PC-9 (cell line): Measurements from ENCODE around the gene DSCAML1. TPM values are rescaled to one million over a fixed set of nuclear protein-coding genes. Genes with fewer than 3 reads are reported as not detected.

Experiments used
- BruUV-seq: library from RNA; stranded (reverse); fragments of 400-500 nt; replicated peaks from 2 replicates; lab custom pipeline; 2021; lab: Mats Ljungman, UMichigan
- CTCF ChIA-PET: fragments of 300-600 bp; sonication (Branson Sonifier 250); formaldehyde crosslinking; loops from one replicate; lab custom pipeline; 2022; ENCODE audit warnings: antibody characterized with exemption; lab: Charles Lee
- POLR2A ChIA-PET: fragments of 300-600 bp; sonication (Branson Sonifier 250); formaldehyde crosslinking; loops from one replicate; lab custom pipeline; 2022; ENCODE audit warnings: antibody characterized with exemption; ENCODE audit not compliant: unreplicated experiment; lab: Charles Lee
- DNase-seq, 2 experiments: peaks; one replicate each; pipeline versions ENCODE4 v3.0.0 to v3.0.0-alpha.2; 2015 to 2022; ENCODE audit warnings: mixed read lengths in 1 of 2
- H2AFZ ChIP-seq: fragments of 200-600 bp; sonication (generic); 2 replicates; pipeline ENCODE4 v1.8.1; 2017; ENCODE audit warnings: antibody characterized with exemption
- H3F3A ChIP-seq: fragments of 200-600 bp; sonication (generic); 2 replicates; pipeline ENCODE4 v1.8.1; 2017; ENCODE audit warnings: antibody characterized with exemption, mild to moderate bottlenecking, low read depth; ENCODE audit not compliant: insufficient read depth
- H3K27ac ChIP-seq: fragments of 200-600 bp; sonication (generic); 2 replicates; pipeline ENCODE4 v1.6.1; 2016; ENCODE audit warnings: mixed run types
- H3K27me3 ChIP-seq: fragments of 200-600 bp; sonication (generic); 2 replicates; pipeline ENCODE4 v1.6.1; 2016; ENCODE audit warnings: low read depth, mixed run types; ENCODE audit not compliant: insufficient read depth
- H3K36me3 ChIP-seq: fragments of 200-600 bp; sonication (generic); 2 replicates; pipeline ENCODE4 v1.6.1; 2016; ENCODE audit warnings: low read depth, mixed run types
- H3K4me1 ChIP-seq: fragments of 200-600 bp; sonication (generic); replicated peaks from 2 replicates; pipeline ENCODE4 v1.6.1; 2016; ENCODE audit warnings: mixed run types; ENCODE audit not compliant: insufficient read depth
- H3K4me2 ChIP-seq: fragments of 200-600 bp; sonication (generic); 2 replicates; pipeline ENCODE4 v1.6.1; 2017; ENCODE audit warnings: mixed run types
- H3K4me3 ChIP-seq: fragments of 200-600 bp; sonication (generic); 2 replicates; pipeline ENCODE4 v1.6.1; 2016; ENCODE audit warnings: mixed run types
- H3K79me2 ChIP-seq: fragments of 200-600 bp; sonication (generic); 2 replicates; pipeline ENCODE4 v1.6.1; 2017; ENCODE audit warnings: low read depth, mixed run types
- H3K9me2 ChIP-seq: fragments of 200-600 bp; sonication (generic); 2 replicates; pipeline ENCODE4 v1.8.1; 2017; ENCODE audit warnings: mild to moderate bottlenecking; ENCODE audit not compliant: insufficient read depth
- H3K9me3 ChIP-seq: fragments of 200-600 bp; sonication (generic); 2 replicates; pipeline ENCODE4 v1.8.1; 2016; ENCODE audit warnings: low read depth; ENCODE audit not compliant: insufficient read depth
- H4K20me1 ChIP-seq: fragments of 200-600 bp; sonication (generic); 2 replicates; pipeline ENCODE4 v1.8.1; 2017; ENCODE audit not compliant: insufficient read depth
- EZH2 ChIP-seq: fragments of 200-600 bp; sonication (generic); IDR thresholded peaks from 2 replicates; pipeline ENCODE4 v1.8.0; 2017; ENCODE audit warnings: antibody characterized with exemption, low read depth
- intact Hi-C: fragments of 100-400 bp; cut with micrococcal nuclease; formaldehyde crosslinking; loops from one replicate; pipeline ENCODE4 v1.10.0; 2022; ENCODE audit not compliant: unreplicated experiment
- total RNA-seq: library from RNA; stranded (reverse); gene quantifications from 2 replicates; pipeline ENCODE4 v1.2.3, GENCODE V29; 2021
- TF ChIP-seq, protein P1 (sequence below): fragments of 200-600 bp; sonication (generic); conservative IDR thresholded peaks from 2 replicates; pipeline ENCODE4 v1.6.1; 2017; ENCODE audit warnings: mixed run types, antibody characterized with exemption, mild to moderate bottlenecking, moderate library complexity

Gene DSCAML1
- total RNA-seq, 1 experiment from 2014 or later, result not detected

DNA sequence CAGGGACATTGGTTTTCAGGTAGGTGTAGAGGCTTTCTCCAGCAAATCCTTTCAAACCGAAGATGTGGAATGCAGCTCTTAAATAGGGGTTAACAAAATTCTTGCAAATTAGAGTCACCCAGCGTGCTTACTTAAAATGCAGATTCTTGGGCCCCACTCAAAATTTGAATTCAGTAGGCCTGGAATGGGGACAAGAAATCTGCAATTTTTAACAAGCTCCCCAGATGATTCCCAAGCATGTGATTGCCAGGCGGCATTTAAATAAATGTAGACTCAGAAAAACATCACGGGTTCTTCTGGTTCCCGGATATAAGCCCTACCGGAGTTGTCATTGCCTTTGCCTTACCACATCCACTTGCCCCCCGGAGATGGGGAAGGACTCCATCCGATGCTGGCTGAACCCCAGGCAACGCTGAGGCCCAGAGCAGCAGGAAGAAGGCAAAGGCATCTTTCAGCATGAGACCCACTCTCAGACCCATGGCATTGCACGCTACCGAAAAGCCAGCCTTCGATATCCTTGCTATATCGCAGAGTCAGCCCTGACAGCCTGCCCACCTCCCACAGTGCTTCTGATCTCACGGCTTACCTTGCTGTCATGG lies 134.2 kb downstream of the DSCAML1 start:
- no peak for DNase-seq
- Histone ChIP-seq H2AFZ (no peak overlapping the region), H3K27me3 (peaks cover 100% of the 10 kb centered on the region), H3K9me2 (no peaks in the 10 kb centered on the region), H3K27ac (no peak overlapping the region), H3K4me2 (no peak overlapping the region), H3K4me1 (no peaks in the 10 kb centered on the region), H4K20me1 (no peaks in the 10 kb centered on the region), H3K79me2 (no peaks in the 10 kb centered on the region), H3K36me3 (no peaks in the 10 kb centered on the region), H3K4me3 (no peak overlapping the region), H3K9me3 (no peaks in the 10 kb centered on the region), H3F3A (no peaks in the 10 kb centered on the region)
- intact Hi-C loops, result no loop called here
- CTCF ChIA-PET, result no interaction called here
- POLR2A ChIA-PET, result interaction anchor here (0.6 kb wide), 1 partner anchor 230 kb away, joined by 12 read pairs; no protein-coding TSS in a partner anchor
- no peak for TF ChIP-seq EZH2
- BruUV-seq, result no TSS peak

DNA sequence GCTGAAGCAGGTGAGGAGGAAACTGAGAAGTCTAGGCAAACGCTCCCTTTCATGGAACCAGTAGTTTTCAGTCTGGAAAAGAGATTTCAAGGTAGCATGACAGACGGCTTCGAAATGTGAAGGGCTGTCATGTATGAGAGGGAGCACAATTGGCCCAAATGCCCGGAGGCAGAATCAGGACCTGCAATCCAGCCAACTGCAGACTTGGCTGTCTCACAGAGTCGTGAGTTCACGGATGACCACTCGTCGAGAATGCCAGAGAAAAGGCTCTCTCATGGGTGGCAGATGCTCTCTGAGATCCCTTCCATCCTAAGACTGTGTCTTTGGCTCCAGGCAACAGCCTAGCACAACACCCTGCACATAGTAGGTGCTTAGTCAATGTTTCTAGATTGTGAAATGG lies 134.8 kb downstream of the DSCAML1 start:
- H3F3A ChIP-seq, result no peaks in the 10 kb centered on the region
- TF ChIP-seq, protein P1, sequence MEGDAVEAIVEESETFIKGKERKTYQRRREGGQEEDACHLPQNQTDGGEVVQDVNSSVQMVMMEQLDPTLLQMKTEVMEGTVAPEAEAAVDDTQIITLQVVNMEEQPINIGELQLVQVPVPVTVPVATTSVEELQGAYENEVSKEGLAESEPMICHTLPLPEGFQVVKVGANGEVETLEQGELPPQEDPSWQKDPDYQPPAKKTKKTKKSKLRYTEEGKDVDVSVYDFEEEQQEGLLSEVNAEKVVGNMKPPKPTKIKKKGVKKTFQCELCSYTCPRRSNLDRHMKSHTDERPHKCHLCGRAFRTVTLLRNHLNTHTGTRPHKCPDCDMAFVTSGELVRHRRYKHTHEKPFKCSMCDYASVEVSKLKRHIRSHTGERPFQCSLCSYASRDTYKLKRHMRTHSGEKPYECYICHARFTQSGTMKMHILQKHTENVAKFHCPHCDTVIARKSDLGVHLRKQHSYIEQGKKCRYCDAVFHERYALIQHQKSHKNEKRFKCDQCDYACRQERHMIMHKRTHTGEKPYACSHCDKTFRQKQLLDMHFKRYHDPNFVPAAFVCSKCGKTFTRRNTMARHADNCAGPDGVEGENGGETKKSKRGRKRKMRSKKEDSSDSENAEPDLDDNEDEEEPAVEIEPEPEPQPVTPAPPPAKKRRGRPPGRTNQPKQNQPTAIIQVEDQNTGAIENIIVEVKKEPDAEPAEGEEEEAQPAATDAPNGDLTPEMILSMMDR, result no peak
- TF ChIP-seq EZH2, result no peak
- no peak overlapping the region for H3K4me3 ChIP-seq
- no peaks in the 10 kb centered on the region for H3K79me2 ChIP-seq
- H2AFZ ChIP-seq, result no peak overlapping the region
- intact Hi-C loops, result no loop called here
- DNase-seq, result no peak
- no peaks in the 10 kb centered on the region for H3K36me3 ChIP-seq
- POLR2A ChIA-PET, result no interaction called here
- no peaks in the 10 kb centered on the region for H3K4me1 ChIP-seq
- H3K4me2 ChIP-seq, result no peak overlapping the region
- CTCF ChIA-PET, result no interaction called here
- no peaks in the 10 kb centered on the region for H3K9me2 ChIP-seq
- H3K27ac ChIP-seq, result no peak overlapping the region
- H3K9me3 ChIP-seq, result no peaks in the 10 kb centered on the region
- BruUV-seq, result no TSS peak
- peaks cover 100% of the 10 kb centered on the region for H3K27me3 ChIP-seq
- no peaks in the 10 kb centered on the region for H4K20me1 ChIP-seq

DNA sequence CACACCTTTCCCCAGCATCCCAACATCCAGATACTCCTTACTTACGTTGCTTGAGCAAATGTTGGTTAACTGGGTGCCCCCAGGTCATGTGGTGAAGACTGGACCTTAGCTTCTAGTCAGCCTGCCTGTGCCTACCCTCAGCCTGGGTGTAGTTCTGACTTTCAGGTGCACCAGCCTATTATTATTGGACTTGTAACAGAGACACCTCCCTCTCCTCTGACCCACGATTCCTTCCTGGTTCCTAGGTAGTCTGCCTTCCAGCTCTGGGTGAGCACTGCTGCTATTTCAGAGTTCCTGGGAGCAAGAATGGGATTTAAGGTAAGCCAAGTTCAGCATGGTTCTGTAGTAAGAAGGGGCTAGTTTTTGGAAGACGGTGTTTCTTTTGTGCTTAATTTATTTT lies 138.2 kb downstream of the DSCAML1 start:
- ChIA-PET POLR2A (no interaction called here), CTCF (no interaction called here)
- Histone ChIP-seq H3K36me3 (no peaks in the 10 kb centered on the region), H3K4me2 (no peak overlapping the region), H2AFZ (no peak overlapping the region), H3K27ac (no peak overlapping the region), H4K20me1 (no peaks in the 10 kb centered on the region), H3K4me3 (no peak overlapping the region), H3K9me3 (no peaks in the 10 kb centered on the region), H3K79me2 (no peaks in the 10 kb centered on the region), H3F3A (no peaks in the 10 kb centered on the region), H3K9me2 (no peaks in the 10 kb centered on the region), H3K4me1 (no peaks in the 10 kb centered on the region), H3K27me3 (peaks cover 100% of the 10 kb centered on the region)
- BruUV-seq, result no TSS peak
- TF ChIP-seq, protein P1, result no peak
- TF ChIP-seq EZH2, result no peak
- no peak for DNase-seq
- intact Hi-C loops, result no loop called here

DNA sequence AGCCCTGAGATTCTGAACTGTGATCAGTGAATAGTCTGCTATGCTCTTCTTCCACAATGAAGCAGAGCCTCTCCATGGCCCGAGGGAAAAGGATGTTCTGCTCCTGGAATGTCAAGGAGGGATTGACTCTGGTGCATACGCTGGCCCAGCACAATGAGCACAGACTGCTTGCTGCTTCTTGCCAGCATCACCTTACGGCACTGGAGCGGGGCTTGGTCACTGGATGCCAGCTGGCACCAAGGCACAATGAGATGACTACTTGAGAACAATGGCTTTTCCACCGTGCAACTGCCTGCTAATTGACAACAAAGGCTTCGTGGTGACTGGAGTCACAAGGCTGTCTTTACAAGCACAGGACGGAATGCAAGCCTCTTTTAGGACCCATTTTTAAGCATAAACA lies 139.2 kb downstream of the DSCAML1 start:
- Histone ChIP-seq H3F3A (no peaks in the 10 kb centered on the region), H2AFZ (no peak overlapping the region), H3K4me1 (no peaks in the 10 kb centered on the region), H3K4me3 (no peak overlapping the region), H4K20me1 (no peaks in the 10 kb centered on the region), H3K79me2 (no peaks in the 10 kb centered on the region), H3K36me3 (no peaks in the 10 kb centered on the region), H3K27me3 (peaks cover 100% of the 10 kb centered on the region), H3K9me2 (no peaks in the 10 kb centered on the region), H3K27ac (no peak overlapping the region), H3K4me2 (no peak overlapping the region), H3K9me3 (no peaks in the 10 kb centered on the region)
- ChIA-PET CTCF (no interaction called here), POLR2A (no interaction called here)
- no TSS peak for BruUV-seq
- intact Hi-C loops, result no loop called here
- no peak for TF ChIP-seq EZH2
- TF ChIP-seq, protein P1, result no peak
- no peak for DNase-seq
